Measurements from ENCODE around the gene CWC27. TPM values are rescaled to one million over a fixed set of nuclear protein-coding genes. Genes with fewer than 3 reads are reported as not detected.

Gene CWC27
- total RNA-seq, 2 experiments from 2014 or later, result 37.5 to 38.0 TPM

DNA sequence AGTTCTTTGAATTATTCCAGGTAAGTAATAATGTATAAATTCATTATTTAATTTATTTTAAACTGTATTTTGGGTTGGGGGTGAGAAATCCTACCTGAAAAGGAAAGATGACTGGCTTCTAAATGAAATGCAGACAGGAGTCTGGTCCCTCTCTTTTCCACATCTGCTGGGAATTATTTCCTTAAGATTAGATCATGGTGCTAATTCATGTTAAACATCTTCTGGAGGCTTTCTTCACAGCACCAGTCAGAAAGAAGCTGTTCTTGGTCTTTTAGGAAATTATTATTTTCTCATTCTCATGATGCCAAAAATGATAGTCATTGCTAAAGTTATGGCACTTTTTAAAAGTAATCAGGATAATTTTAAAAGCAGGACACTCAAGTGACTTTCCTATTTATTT is 254.2 kb downstream of the CWC27 start:
- ChIA-PET CTCF (no interaction called here), POLR2A (no interaction called here)

DNA sequence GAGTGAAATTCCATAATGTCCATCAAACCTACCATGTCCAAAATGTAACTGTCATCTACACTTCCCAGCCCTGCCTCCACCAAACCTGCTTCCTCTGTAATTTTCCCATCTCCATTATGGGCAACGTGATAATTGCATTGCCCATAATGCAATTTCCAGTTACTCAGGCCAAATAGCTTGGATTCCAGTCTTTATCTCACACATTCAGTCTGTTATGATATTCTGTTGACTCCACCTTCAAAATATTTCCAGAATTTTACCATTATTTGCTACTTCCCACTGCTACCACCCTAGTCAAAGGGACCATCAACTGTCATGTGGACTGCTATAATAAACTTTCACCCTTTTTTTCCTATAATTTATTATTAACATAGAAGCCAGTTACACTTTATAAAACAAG is 256.0 kb downstream of the CWC27 start:
- ChIA-PET CTCF (no interaction called here), POLR2A (no interaction called here)

DNA sequence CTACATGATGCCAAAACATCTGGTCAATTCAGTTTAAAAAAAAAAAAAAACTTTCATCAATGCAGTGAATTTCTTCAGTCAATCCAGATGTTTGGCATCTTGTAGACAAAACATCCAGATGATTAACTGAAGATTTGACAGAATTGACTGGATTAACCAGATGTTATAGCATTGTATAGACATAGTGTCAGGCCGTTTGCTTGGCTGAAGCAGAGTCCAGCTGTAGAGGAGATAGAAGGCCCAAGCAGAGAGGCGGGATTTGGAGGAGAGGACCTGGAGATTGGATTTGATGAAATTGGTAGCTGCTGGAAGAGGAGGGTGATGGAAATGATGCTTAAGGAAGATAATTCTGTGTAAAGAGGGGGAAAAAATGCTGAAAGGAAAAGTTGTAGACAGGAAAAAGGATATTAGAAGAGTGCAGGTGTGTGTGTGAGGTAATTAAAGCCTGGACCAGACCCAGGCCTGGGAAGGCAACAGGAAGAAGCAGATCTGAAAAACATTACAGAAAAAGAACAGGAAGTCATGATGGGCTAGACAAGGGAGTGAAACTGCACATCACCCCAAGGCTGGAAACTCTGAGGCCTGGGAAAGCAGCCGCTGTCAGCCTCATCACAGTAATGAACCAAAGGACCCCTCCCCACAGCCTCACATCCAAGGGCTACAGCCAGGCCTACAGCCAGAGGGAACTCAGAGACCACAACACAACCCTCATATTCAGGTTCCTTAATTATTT is 258.3 kb downstream of the CWC27 start:
- POLR2A ChIA-PET, result no interaction called here
- CTCF ChIA-PET, result no interaction called here

DNA sequence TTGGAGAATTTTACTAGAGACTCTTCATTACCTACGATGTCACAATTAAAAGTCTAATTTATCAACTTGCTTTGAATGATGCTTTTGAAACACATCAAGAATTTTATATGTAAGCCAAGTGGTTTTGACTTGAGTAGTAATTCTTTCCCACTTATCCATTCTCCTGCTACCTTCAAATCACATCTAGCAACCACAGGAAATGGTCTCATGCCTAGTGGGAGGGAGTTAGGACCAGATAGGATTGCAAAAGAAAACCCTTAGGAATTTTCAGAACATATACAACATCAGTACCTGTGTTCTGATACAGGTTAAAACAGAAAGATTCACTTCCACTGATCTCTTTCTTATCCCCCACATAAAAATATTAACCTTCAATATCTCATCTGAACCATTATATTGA is 260.4 kb downstream of the CWC27 start:
- CTCF ChIA-PET, result no interaction called here
- POLR2A ChIA-PET, result no interaction called here

DNA sequence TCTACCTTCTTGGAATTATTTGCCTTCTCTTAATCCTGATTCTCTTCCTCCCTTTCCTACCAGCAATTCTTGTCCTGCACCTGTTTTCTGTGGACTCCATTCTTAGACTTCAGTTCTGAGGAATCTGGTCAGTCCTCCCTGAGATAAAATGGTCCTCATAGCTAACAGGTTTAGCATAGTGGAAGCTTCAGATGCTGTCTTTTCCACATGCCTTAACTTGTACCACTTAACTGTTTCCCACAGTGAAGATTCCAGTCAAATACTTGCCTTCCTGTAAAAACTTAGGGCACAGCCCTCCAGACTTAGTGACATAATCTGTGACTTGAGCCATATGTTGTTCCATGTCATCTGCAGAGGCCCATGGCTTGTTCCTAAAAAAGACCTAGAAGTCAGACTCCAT is 261.3 kb downstream of the CWC27 start:
- ChIA-PET CTCF (no interaction called here), POLR2A (no interaction called here)

DNA sequence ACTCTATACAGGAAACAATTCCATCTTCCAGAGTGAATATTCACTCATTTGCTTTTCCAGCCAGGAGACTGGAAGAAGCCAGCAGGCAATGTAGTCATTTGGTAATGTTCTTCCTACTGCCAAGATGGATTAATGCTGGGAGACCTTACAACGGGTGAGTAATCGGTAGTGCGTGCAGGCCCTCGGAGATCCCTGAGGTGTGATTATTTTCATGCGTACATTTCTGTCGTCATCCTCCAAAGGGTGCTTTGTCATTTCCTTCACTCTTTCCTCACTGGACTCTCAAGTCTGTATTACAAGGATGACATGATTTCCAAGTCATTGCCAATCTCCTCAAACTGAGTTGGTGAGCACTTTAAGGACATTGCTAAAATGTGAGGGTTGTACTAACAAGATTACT is 263.5 kb downstream of the CWC27 start:
- ChIA-PET CTCF (no interaction called here), POLR2A (no interaction called here)

DNA sequence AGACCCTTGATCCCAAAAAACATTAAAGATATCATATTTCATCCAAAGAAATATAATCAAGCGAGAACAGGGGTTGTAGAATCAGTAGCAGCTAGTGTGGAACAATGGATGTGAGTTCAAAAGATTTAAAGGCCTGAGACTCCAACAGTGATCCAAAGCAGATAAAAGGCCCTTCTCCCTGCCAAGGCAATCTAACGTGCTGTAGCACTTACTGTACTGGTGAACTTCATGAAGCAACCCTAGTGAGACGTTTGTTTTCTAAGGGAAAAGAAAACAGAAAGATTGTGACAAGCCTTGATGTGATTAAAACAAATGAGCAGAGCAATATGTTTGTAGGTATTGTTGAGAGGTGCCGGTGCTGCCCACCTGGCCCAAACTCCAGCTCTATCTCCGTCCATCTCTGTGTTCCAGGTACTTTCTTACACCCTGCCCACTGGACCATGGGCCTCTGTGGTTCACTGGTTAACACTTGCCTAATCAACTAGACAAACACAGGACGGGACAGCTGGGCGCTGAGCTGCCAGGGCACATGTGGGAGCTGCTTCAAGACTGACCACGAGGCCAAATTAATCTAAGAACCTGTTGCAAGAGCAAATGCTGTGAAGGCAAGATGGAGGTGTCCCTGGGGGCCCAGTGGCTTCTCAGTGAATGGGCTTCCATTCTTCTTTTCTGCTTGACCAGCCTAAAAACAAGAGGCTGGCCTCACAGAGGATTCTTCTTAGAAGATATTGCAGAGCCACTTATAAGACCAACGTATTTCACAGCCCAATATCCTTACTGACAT is 265.5 kb downstream of the CWC27 start:
- ChIA-PET CTCF (interaction anchor here (1.7 kb wide), 1 partner anchor 70 kb away, joined by 5 read pairs; no protein-coding TSS in a partner anchor), POLR2A (no interaction called here)

DNA sequence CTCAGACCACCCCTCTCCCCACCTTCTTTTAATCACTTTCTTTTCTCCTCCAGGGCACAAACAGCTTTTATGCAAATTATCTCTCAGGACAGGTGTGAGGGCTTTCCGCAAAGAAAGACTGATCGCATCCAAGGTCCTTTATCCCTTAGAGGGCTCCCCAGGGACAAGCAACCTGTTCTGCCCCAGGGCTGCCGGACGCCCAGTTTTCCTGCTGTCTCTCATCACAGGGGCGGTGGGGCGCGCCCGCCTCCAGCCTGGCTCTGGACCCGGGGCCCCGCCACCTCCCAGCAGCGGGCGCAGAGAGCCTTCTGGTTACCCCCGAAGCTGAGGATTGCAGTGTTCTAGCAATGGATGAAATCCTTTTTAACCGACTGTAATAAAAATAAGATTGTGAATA is 266.1 kb downstream of the CWC27 start:
- POLR2A ChIA-PET, result interaction anchor here (0.7 to 1.6 kb wide), 2 partner anchors 36 to 69 kb away, joined by 3 read pairs; no protein-coding TSS in a partner anchor
- CTCF ChIA-PET, result interaction anchor here (0.9 to 1.7 kb wide), 2 partner anchors 69 to 189 kb away, joined by 3 to 5 read pairs; no protein-coding TSS in a partner anchor

DNA sequence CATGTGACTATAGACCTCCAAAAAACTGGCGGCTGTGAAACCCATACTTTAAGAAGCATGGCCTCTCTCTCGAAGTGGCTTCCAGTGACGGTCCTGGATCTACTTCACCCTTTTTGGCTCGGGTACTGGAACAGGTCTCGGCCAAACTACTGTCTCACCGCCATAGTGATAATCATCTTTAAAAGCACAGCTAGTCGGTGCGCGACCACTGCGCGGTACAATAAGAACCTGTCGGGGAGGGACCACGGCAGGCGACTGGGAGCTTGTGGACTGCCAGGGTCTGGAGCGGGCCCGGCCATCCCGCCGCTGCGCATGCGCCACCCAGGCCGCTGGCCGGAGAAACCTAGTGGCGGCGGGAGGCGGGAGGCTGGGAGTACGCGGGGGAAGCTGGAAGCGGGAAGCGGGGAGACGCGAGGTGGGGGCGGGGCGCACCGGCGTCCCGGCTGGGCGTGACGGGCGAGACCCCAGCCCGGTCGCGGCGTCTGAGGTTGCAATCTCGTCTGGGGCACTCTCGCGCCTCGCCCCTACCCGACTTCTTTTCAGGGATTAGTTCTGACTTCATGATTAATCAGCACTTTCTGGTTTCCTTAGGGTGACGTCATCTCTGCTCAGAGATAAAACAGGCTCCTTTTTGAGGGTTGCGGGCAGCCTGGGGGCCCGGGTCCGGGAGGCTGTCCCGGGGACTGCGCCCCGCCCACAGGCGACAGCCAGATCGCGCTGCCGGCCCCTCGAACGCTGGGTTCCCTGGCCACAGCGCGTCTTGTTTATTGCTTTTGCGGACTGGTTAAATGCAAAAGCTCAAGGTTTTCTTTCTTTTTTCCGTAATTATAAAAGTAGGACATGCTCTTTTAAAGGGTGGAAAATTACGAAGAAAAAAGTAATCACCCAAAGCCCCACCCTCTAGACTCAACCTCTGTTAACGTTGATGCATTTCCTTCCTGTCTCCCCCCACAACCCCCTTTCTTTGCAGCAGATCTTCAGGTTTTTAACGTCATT is 266.8 kb downstream of the CWC27 start:
- CTCF ChIA-PET, result interaction anchor here (0.9 to 1.7 kb wide), 2 partner anchors 68 to 189 kb away, joined by 3 to 5 read pairs; no protein-coding TSS in a partner anchor
- POLR2A ChIA-PET, result interaction anchor here (0.7 to 1.6 kb wide), 2 partner anchors 36 to 68 kb away, joined by 3 read pairs; no protein-coding TSS in a partner anchor

DNA sequence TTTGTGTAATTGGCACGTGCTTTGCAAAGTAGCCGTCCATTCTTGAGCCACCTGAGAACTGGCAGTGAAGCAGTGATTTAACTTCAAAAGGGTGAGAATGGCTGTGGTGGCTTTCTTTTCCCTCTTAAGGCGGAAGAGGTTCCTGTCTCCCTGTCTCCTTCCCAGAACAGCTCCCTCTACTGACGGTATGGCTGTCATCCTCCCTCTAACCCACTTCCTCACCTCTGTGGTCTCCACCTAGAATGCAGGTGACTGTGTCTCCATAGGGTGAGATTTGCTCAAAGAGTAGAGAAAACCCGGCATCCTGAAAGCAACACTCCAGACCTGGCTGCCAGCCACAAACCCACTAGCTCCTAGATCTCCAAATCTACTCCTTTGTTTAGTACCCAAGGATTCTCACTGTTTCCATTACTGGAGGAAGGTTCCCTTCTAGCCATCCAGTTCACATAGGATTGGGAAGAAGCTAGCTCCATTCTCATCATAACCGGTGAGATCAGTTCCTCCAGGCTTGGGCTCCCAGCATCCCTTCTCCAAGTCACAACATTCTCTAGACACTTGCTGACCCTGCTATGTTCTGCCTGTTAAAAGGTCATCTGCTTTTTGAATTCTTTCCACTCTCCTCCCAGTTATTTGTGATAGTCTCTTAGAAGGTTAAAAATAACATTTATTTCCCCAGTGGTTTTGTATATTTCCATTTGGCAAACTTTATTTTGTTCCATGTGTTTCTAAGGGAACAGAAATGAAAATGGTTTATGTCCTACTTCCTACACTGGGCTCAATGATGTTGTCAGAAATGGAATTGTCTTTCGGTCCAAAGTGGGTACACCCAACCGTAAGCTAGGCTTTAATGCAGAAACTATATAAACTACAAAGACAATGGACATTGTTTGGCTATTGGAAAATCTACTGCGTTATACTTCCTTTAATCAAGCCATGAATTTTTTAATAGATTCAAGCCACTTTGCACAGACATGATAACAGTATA is 269.4 kb downstream of the CWC27 start:
- POLR2A ChIA-PET, result interaction anchor here (0.6 kb wide), 1 partner anchor 443 kb away, joined by 5 read pairs; no protein-coding TSS in a partner anchor

DNA sequence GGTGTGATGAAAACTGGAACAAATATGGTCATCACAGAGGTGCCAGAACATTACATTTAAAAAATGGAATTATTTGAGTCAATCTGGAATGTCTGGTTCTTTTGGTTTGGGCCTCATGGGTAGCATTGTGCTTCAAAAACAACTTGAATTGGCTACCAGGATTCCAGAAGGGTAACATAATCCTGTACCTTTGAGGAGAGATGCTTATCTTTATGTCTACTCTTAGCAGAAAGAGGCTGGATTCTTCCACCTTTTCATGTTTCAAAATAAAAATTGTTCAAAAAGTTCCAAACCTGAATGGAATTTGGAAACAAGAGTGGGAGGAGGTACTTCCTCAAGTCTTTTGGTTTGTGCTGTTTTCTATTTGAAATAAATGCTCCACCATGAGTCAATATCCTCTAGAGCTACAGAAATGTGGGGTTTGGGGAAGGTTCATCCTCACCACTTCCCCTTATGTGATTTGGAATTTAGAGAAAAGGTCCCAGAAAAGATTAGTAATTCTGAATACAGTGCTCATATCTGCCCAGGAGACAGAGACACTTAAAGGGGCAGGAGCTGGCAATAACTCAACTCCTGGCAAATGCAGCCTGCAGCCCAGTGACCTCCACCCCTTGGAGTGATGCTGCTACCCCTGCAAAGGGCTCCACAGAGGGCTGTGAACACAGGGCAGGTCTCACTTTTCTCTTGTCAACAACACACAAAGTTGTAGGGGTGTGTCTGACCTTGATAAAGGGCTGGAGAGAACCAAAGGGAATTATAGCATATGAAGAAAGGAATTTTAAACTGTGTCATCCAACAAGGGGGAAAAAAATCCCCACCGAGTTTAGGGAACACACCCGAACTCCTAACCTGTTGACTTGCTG is 272.8 kb downstream of the CWC27 start:
- POLR2A ChIA-PET, result no interaction called here
- CTCF ChIA-PET, result no interaction called here

More for the DNA sequence above, 269.4 kb downstream of the CWC27 start:
- CTCF ChIA-PET, result no interaction called here

DNA sequence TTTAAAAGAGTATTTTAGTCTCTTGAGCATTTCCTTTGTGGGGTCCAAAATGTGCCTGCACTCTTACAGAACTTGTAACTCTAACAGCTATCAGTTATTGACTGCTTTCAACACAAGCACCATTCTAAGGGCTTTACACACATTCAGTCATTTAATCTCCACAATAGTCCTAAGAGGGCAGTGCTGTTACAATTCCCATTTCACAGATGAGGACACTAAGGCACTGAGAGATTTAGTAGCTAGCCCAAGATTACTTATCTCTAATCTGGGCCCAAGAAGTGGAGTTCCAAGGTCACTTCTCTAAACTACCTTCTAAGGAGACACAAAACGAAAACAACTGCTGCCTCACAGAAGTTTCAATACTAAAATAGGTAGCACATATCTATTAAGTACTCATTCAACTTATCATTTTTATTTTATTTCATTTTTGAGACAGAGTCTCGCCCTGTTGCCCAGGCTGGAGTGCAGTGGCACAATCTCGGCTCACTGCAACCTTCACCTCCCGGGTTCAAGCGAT is 275.2 kb downstream of the CWC27 start:
- CTCF ChIA-PET, result no interaction called here
- POLR2A ChIA-PET, result no interaction called here

DNA sequence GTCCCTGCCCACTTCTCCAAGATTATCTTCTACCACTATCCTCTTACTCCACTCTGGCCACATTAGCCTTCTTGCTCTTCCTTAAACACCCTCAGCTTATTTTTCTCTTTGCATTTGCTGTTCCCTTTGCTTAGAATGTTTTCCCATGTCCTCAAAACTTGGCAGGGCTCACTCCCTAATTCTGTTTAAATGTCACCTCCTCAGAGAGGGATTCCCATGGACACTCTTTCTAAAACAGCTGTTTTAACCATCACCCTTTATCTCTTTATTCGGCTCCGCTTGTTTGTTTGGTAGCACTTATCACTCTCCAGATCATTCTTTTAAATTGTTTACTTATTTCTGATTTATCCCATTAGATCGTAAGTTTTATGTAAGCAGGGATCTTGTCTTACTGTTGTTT is 278.5 kb downstream of the CWC27 start:
- POLR2A ChIA-PET, result no interaction called here
- CTCF ChIA-PET, result no interaction called here

DNA sequence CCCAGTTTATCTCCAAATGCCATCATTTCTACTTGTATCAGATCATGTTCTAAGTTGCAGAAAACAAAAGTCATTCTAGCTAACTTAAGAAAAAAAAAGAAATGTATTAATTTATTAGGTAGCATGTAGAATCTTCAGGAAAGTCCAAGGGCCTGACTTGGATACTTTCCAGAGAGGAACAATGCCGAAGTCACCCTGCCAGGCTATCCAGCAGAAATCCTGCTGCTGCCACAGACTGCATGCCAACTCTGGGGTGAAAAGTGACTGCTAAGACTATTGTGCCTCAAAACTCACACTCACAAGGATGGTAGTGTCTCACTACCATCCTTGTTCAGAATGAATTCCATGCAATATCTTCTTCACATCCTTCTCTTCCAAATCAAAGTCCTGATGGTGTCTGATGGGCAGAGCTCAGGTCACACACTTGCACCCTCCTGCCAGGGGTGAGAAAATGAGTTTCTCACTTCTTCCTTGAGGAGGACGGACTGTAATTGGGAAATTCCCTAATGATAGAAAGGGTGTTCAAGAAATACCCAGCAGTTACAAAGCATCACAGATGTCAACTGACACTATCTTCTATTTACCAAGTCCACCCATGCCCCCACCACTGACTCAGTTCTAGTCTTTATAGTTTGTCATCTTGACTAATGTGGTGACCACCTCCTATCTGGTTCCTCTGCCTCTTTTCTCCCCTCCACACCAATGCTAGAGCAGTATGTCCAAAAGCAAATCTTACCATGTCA is 279.4 kb downstream of the CWC27 start:
- POLR2A ChIA-PET, result no interaction called here
- CTCF ChIA-PET, result no interaction called here

DNA sequence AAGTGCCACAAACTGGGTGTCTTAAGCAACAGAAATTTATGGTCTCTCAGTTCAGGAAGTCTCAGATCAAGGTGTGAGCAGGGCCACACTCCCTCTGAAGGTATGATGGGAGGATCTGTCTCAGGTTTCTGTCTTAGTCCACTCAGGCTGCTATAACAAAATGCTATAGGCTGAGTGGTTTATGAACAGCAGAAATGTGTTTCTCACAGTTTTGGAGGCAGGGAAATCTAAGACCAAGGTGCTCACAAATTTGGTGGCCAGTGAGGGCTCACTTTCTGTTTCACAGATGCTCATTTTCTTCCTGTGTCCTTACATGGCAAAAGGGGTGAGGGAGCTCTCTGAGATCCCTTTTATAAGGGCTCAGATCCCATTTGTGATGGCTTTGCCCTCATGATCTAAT is 281.4 kb downstream of the CWC27 start:
- POLR2A ChIA-PET, result no interaction called here
- CTCF ChIA-PET, result no interaction called here

DNA sequence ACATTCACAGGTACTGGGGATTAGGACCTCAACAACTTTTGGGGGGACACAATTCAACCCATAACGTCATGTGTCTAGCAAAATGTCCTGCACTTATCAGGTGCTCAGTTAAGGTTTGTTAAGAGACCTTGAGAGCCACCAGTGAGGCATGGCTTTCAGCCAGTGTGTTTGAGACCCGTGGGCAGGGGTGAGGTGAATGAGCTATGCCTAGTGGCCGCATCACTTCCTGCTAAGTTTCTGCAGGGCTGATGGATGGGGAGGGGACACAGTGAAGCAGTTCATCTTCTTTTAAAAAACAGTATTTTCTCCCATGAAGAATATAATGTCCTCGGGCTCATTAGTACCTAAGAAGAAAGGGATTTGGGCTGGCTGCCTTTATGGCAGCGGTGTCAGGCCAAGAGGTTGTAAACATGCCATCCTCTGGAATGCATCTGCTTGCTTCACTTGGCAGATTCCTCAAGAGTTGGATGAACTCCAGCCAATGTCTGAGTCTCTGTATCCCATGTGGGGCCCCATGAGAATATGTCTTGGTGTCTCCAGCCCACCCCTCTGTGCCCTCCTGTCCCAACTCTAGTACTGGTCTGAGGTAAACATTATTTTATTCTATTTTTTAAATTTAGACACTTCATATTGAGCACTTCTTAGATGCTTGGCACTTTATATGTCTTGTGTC is 282.2 kb downstream of the CWC27 start:
- POLR2A ChIA-PET, result no interaction called here
- CTCF ChIA-PET, result no interaction called here

DNA sequence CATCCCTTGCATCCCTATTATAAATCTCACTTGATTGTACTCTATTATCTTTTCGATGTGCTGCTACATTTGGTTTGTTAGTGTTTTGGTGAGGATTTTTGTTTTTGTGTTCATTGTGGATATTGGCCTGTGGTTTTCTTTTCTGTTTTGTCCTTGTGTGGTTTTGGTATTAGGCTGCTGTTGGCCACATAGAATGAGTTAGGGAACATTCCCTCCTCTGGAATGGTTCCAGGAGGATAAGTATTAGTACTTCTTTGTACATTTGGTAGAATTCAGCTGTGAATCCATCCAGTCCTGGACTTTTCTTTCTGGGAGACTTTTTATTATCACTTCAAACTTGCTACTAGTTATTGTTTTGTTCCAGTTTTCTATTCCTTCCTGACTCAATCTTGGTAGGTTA is 287.2 kb downstream of the CWC27 start:
- POLR2A ChIA-PET, result no interaction called here

More for the DNA sequence above, 287.2 kb downstream of the CWC27 start:
- CTCF ChIA-PET, result no interaction called here

Measured in activated CD8-positive, alpha-beta memory T cell treated with anti-CD3 and anti-CD28 coated beads for 36 hours (primary cell).